Measurements from ENCODE around the gene EEA1.

Gene EEA1

GRCh38 chr12:92733181-92733580 is 195.9 kb downstream of the EEA1 start:
- CTCF ChIA-PET = no interaction called here
- H3K4me3 ChIP-seq (ENCODE audit: low read depth, low read length) = no peak overlapping the region
- no peak for DNase-seq (ENCODE audit: low read depth, low spot score)
- no peak for TF ChIP-seq CTCF (IDR thresholded peaks at IDR 0.05; ENCODE audit: insufficient read depth, low read length, missing control alignments)
- POLR2A ChIA-PET = no interaction called here

DNA sequence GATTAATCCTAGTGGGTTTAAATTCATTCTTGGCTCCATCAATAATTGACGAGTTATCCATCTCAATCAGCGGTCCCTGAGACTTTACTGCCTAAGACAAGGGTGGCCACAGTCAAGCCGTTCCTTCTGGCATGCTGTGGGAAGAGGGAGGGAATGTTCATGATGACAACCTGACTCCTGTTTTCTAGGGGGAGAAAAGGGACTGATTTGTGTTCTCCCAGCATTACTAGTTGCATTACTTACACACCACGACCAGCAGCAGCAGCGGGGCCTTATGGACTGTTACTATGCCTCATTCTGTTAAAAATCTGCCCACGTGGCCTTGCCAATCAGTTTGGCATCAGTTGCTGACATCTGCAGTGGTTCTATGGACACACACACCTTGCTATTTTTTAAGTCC is 196.4 kb downstream of the EEA1 start:
- ChIA-PET CTCF (no interaction called here), POLR2A (no interaction called here)
- DNase-seq (ENCODE audit: low read depth, low spot score) = no peak
- H3K4me3 ChIP-seq (ENCODE audit: low read depth, low read length) = no peak overlapping the region
- TF ChIP-seq CTCF (IDR thresholded peaks at IDR 0.05; ENCODE audit: insufficient read depth, low read length, missing control alignments) = no peak

GRCh38 chr12:92732216-92732615 is 196.9 kb downstream of the EEA1 start:
- no peak overlapping the region for H3K4me3 ChIP-seq (ENCODE audit: low read depth, low read length)
- no peak for TF ChIP-seq CTCF (IDR thresholded peaks at IDR 0.05; ENCODE audit: insufficient read depth, low read length, missing control alignments)
- ChIA-PET CTCF (no interaction called here), POLR2A (no interaction called here)
- DNase-seq (ENCODE audit: low read depth, low spot score) = no peak

GRCh38 chr12:92730758-92731157 is 198.3 kb downstream of the EEA1 start:
- ChIA-PET CTCF (no interaction called here), POLR2A (no interaction called here)
- no peak for TF ChIP-seq CTCF (IDR thresholded peaks at IDR 0.05; ENCODE audit: insufficient read depth, low read length, missing control alignments)
- no peak for DNase-seq (ENCODE audit: low read depth, low spot score)
- H3K4me3 ChIP-seq (ENCODE audit: low read depth, low read length) = no peak overlapping the region

GRCh38 chr12:92729773-92730305 is 199.3 kb downstream of the EEA1 start:
- H3K4me3 ChIP-seq (ENCODE audit: low read depth, low read length) = no peak overlapping the region
- ChIA-PET POLR2A (no interaction called here), CTCF (interaction anchor here (1.2 kb wide), 1 partner anchor 1348 kb away, joined by 3 read pairs; no protein-coding TSS in a partner anchor)
- no peak for DNase-seq (ENCODE audit: low read depth, low spot score)
- TF ChIP-seq CTCF (IDR thresholded peaks at IDR 0.05; ENCODE audit: insufficient read depth, low read length, missing control alignments) = no peak

GRCh38 chr12:92726850-92727249 is 202.2 kb downstream of the EEA1 start:
- ChIA-PET CTCF (no interaction called here), POLR2A (interaction anchor here (0.6 kb wide), 1 partner anchor 363 kb away, joined by 3 read pairs; no protein-coding TSS in a partner anchor)
- TF ChIP-seq CTCF (IDR thresholded peaks at IDR 0.05; ENCODE audit: insufficient read depth, low read length, missing control alignments) = no peak
- DNase-seq (ENCODE audit: low read depth, low spot score) = no peak
- H3K4me3 ChIP-seq (ENCODE audit: low read depth, low read length) = no peak overlapping the region

All from AG04449 (cell line).